Stomach (tissue), 4 donors: ENCODE data around the gene ALAD.

ENCODE experiments used
- CTCF ChIP-seq, 7 experiments: fragments of 450-650 bp in 4 of 7; fragments of 200-600 bp in 3 of 7; sonication (generic) in 3 of 7; IDR thresholded peaks; one replicate each; pipeline ENCODE4 v1.5.1; 2016 to 2019; ENCODE audit warnings: antibody characterized with exemption in 7 of 7, control low read depth in 2 of 7, mild to moderate bottlenecking in 1 of 7
- POLR2A ChIP-seq, 4 donors: fragments of 450-650 bp; IDR thresholded peaks; one replicate each; pipeline ENCODE4 v1.6.1; 2016; ENCODE audit warnings: antibody characterized with exemption in 4 of 4, control low read depth in 2 of 4, mild to moderate bottlenecking in 1 of 4, moderate library complexity in 1 of 4
- POLR2AphosphoS5 ChIP-seq, 3 donors: sonication (generic); formaldehyde crosslinking; IDR thresholded peaks; one replicate each; pipeline ENCODE4 v1.6.1; 2016; ENCODE audit warnings: antibody characterized with exemption in 3 of 3

GRCh38 chr9:113361304-113362018 lies 39.6 kb downstream of the ALAD start:
- TF ChIP-seq CTCF (IDR thresholded peaks at IDR 0.05): no peak
- TF ChIP-seq POLR2A (IDR thresholded peaks at IDR 0.05): no peak
- no peak for TF ChIP-seq POLR2AphosphoS5 (IDR thresholded peaks at IDR 0.05)
